H9 (cell line): ENCODE data around the gene LRRFIP1. TPM values are rescaled to one million over a fixed set of nuclear protein-coding genes. Genes with fewer than 3 reads are reported as not detected.

Experiments used
- DNase-seq: peaks from one replicate; pipeline ENCODE4 v3.0.0-alpha.2; 2017
- H2AFZ ChIP-seq: one replicate; pipeline ENCODE4 v1.6.1; 2013; ENCODE audit warnings: mild to moderate bottlenecking, low read length, control low read depth, moderate library complexity
- H2AK5ac ChIP-seq: 2 replicates; pipeline ENCODE4 v1.6.1; 2013; ENCODE audit warnings: low read length, control low read depth, mixed read lengths; ENCODE audit not compliant: insufficient read length
- H2BK120ac ChIP-seq: one replicate; pipeline ENCODE4 v1.6.1; 2013; ENCODE audit warnings: low read depth, mild to moderate bottlenecking, low read length, control low read depth, inconsistent platforms; ENCODE audit not compliant: poor library complexity, severe bottlenecking
- H2BK12ac ChIP-seq: 2 replicates; pipeline ENCODE4 v1.6.1; 2013; ENCODE audit warnings: low read length, control low read depth, mixed read lengths, low read depth; ENCODE audit not compliant: insufficient read length
- H2BK15ac ChIP-seq: 2 replicates; pipeline ENCODE4 v1.6.1; 2013; ENCODE audit warnings: low read depth, low read length, control low read depth
- H2BK20ac ChIP-seq: one replicate; pipeline ENCODE4 v1.6.1; 2013; ENCODE audit warnings: low read depth, mild to moderate bottlenecking, low read length, control low read depth, inconsistent platforms; ENCODE audit not compliant: poor library complexity, severe bottlenecking
- H2BK5ac ChIP-seq: 2 replicates; pipeline ENCODE4 v1.6.1; 2013; ENCODE audit warnings: low read length, control low read depth, mixed read lengths; ENCODE audit not compliant: insufficient read length
- H3K14ac ChIP-seq: 2 replicates; pipeline ENCODE4 v1.6.1; 2013; ENCODE audit warnings: low read length, control low read depth; ENCODE audit not compliant: insufficient read depth
- H3K18ac ChIP-seq: 2 replicates; pipeline ENCODE4 v1.6.1; 2013; ENCODE audit warnings: low read depth, mild to moderate bottlenecking, mixed read lengths, low read length, control low read depth; ENCODE audit not compliant: insufficient read length
- H3K23ac ChIP-seq: 2 replicates; pipeline ENCODE4 v1.6.1; 2013; ENCODE audit warnings: low read length, control low read depth, mixed read lengths, low read depth; ENCODE audit not compliant: insufficient read length
- H3K23me2 ChIP-seq: 2 replicates; pipeline ENCODE4 v1.6.1; 2013; ENCODE audit warnings: low read depth, mild to moderate bottlenecking, mixed read lengths, low read length, control low read depth; ENCODE audit not compliant: insufficient read length, poor library complexity, severe bottlenecking
- H3K27ac ChIP-seq: 2 replicates; pipeline ENCODE4 v1.5.1; 2013; ENCODE audit warnings: low read length, control low read depth, mixed read lengths, low read depth; ENCODE audit not compliant: insufficient read length
- H3K27me3 ChIP-seq: 2 replicates; pipeline ENCODE4 v1.6.1; 2013; ENCODE audit warnings: low read length, control low read depth, inconsistent platforms; ENCODE audit not compliant: insufficient read depth
- H3K4ac ChIP-seq: 2 replicates; pipeline ENCODE4 v1.6.1; 2013; ENCODE audit warnings: low read depth, mild to moderate bottlenecking, control low read depth, inconsistent platforms, low read length, moderate library complexity
- H3K4me1 ChIP-seq: 2 replicates; pipeline ENCODE4 v1.6.1; 2013; ENCODE audit warnings: low read length, control low read depth, inconsistent platforms; ENCODE audit not compliant: insufficient read depth
- H3K4me2 ChIP-seq: 2 replicates; pipeline ENCODE4 v1.6.1; 2013; ENCODE audit warnings: low read length, control low read depth, mixed read lengths; ENCODE audit not compliant: insufficient read length, insufficient read depth
- H3K56ac ChIP-seq: 2 replicates; pipeline ENCODE4 v1.6.1; 2013; ENCODE audit warnings: low read depth, mild to moderate bottlenecking, mixed read lengths, low read length, control low read depth; ENCODE audit not compliant: insufficient read length
- H3K79me1 ChIP-seq: 2 replicates; pipeline ENCODE4 v1.6.1; 2013; ENCODE audit warnings: low read depth, mild to moderate bottlenecking, moderate library complexity, low read length, control low read depth, inconsistent platforms; ENCODE audit not compliant: insufficient read depth, poor library complexity, severe bottlenecking
- H3K79me2 ChIP-seq: 2 replicates; pipeline ENCODE4 v1.6.1; 2013; ENCODE audit warnings: low read length, control low read depth, inconsistent platforms; ENCODE audit not compliant: insufficient read depth
- H3K9ac ChIP-seq: 2 replicates; pipeline ENCODE4 v1.6.1; 2013; ENCODE audit warnings: low read length, control low read depth, mixed read lengths; ENCODE audit not compliant: insufficient read length; ENCODE audit errors: extremely low read depth
- H3K9me3 ChIP-seq: one replicate; pipeline ENCODE4 v1.6.1; 2013; ENCODE audit warnings: low read depth, low read length, inconsistent platforms; ENCODE audit not compliant: control insufficient read depth
- H3T11ph ChIP-seq: one replicate; pipeline ENCODE4 v1.6.1; 2013; ENCODE audit warnings: mild to moderate bottlenecking, low read length, control low read depth, inconsistent platforms
- H4K20me1 ChIP-seq: one replicate; pipeline ENCODE4 v1.6.1; 2013; ENCODE audit not compliant: control insufficient read depth, insufficient read length, insufficient read depth
- H4K5ac ChIP-seq: 2 replicates; pipeline ENCODE4 v1.6.1; 2013; ENCODE audit warnings: low read depth, mild to moderate bottlenecking, mixed read lengths, low read length, control low read depth; ENCODE audit not compliant: insufficient read length
- H4K8ac ChIP-seq: replicated peaks from 2 replicates; pipeline ENCODE4 v1.6.1; 2013; ENCODE audit warnings: low read length, control low read depth, mixed read lengths, low read depth; ENCODE audit not compliant: insufficient read length
- H4K91ac ChIP-seq: 2 replicates; pipeline ENCODE4 v1.6.1; 2013; ENCODE audit warnings: low read depth, mild to moderate bottlenecking, moderate library complexity, mixed read lengths, low read length, control low read depth; ENCODE audit not compliant: insufficient read length
- H3K27ac Mint-ChIP-seq, 3 experiments: 2 replicates in 2 of 3; 3 replicates in 1 of 3; pipeline ENCODE4 v1.8.0; 2020 to 2021; ENCODE audit warnings: mixed read lengths in 3 of 3, mild to moderate bottlenecking in 1 of 3, moderate library complexity in 1 of 3
- H3K27me3 Mint-ChIP-seq: 2 replicates; pipeline ENCODE4 v1.8.0; 2021; ENCODE audit warnings: low read depth, mild to moderate bottlenecking, moderate library complexity, mixed read lengths
- H3K36me3 Mint-ChIP-seq, 3 experiments: 2 replicates in 2 of 3; 3 replicates in 1 of 3; pipeline ENCODE4 v1.8.0; 2020 to 2021; ENCODE audit warnings: low read depth in 3 of 3, mixed read lengths in 3 of 3; ENCODE audit not compliant: insufficient read depth in 1 of 3
- H3K4me1 Mint-ChIP-seq, 2 experiments: 2 replicates each; pipeline ENCODE4 v1.8.0; 2020; ENCODE audit warnings: mixed read lengths in 2 of 2
- H3K4me3 Mint-ChIP-seq, 2 experiments: 2 replicates in 1 of 2; 3 replicates in 1 of 2; pipeline ENCODE4 v1.8.0; 2020 to 2021; ENCODE audit warnings: mild to moderate bottlenecking in 2 of 2, mixed read lengths in 2 of 2, moderate library complexity in 1 of 2
- H3K9me3 Mint-ChIP-seq, 2 experiments: 2 replicates in 1 of 2; 3 replicates in 1 of 2; pipeline ENCODE4 v1.8.0; 2020; ENCODE audit warnings: mild to moderate bottlenecking in 2 of 2, mixed read lengths in 2 of 2, moderate library complexity in 1 of 2
- CTCF ChIP-seq: fragments of 200-600 bp; sonication (generic); conservative IDR thresholded peaks from 3 replicates; pipeline ENCODE4 v1.8.0; 2021; ENCODE audit warnings: antibody characterized with exemption, mild to moderate bottlenecking
- WGBS: extraction: QIAGEN DNeasy Blood & Tissue Kit; methylation state at CpG from one replicate; pipeline ENCODE4 v1.1.7; 2013; ENCODE audit warnings: missing lambda C conversion rate, low lambda C conversion rate, mixed read lengths; ENCODE audit not compliant: insufficient read length; ENCODE audit errors: extremely low coverage; 5-methylcytosine and 5-hydroxymethylcytosine counted together
- total RNA-seq: library from RNA; stranded (reverse); gene quantifications from 2 replicates; pipeline ENCODE4 v1.2.1, GENCODE V29; 2021

LRRFIP1 gene
- total RNA-seq, 1 experiment from 2014 or later, result 38.5 TPM

GRCh38 chr2:237603049-237603717 is 24.2 kb upstream of the LRRFIP1 start:
- Mint-ChIP-seq H3K4me3 (no peak overlapping the region; a peak in 1 of 5 replicates), H3K27ac (peak overlapping the region; percentile 11 to 74 (median 25); a peak in 4 of 7 replicates), H3K36me3 (peaks cover 19 to 27% (median 20%) of the 10 kb centered on the region in 3 experiments), H3K27me3 (peaks cover 15% of the 10 kb centered on the region), H3K9me3 (peaks cover 30 to 31% of the 10 kb centered on the region in 2 experiments), H3K4me1 (peaks cover 55 to 56% of the 10 kb centered on the region in 2 experiments)
- H3K27ac ChIP-seq, result no peak overlapping the region
- no peak for DNase-seq
- no peak for TF ChIP-seq CTCF
- no peak overlapping the region for H3T11ph ChIP-seq
- H4K8ac ChIP-seq, result no peak overlapping the region
- H3K14ac ChIP-seq, result peak overlapping the region; percentile 2; the same call in 1 of the 2 replicates
- H3K18ac ChIP-seq, result peak overlapping the region; percentile 20
- WGBS, result no CpG with 5 or more reads among the region's 13 CpGs
- no peaks in the 10 kb centered on the region for H3K27me3 ChIP-seq
- H4K91ac ChIP-seq, result no peak overlapping the region
- no peak overlapping the region for H2BK120ac ChIP-seq
- no peak overlapping the region for H3K4me2 ChIP-seq
- H3K9me3 ChIP-seq, result peaks cover 3% of the 10 kb centered on the region
- H2AFZ ChIP-seq, result no peak overlapping the region
- H3K4me1 ChIP-seq, result peaks cover 5% of the 10 kb centered on the region; the same call in 1 of the 2 replicates
- no peaks in the 10 kb centered on the region for H4K20me1 ChIP-seq
- no peak overlapping the region for H3K23ac ChIP-seq
- no peaks in the 10 kb centered on the region for H3K23me2 ChIP-seq
- H3K79me1 ChIP-seq, result no peaks in the 10 kb centered on the region
- H4K5ac ChIP-seq, result no peak overlapping the region
- H2BK5ac ChIP-seq, result no peak overlapping the region
- no peak overlapping the region for H2BK20ac ChIP-seq
- H2BK15ac ChIP-seq, result no peak overlapping the region
- H3K9ac ChIP-seq, result no peak overlapping the region
- no peaks in the 10 kb centered on the region for H3K79me2 ChIP-seq
- no peak overlapping the region for H3K4ac ChIP-seq
- peak overlapping the region; percentile 34 for H3K56ac ChIP-seq
- no peak overlapping the region for H2BK12ac ChIP-seq
- no peak overlapping the region for H2AK5ac ChIP-seq
